ENCODE data around the gene GPR84. TPM values are rescaled to one million over a fixed set of nuclear protein-coding genes. Genes with fewer than 3 reads are reported as not detected.
A peak's percentile ranks its signal among the peaks of the same experiment; 100 is the strongest.

The GPR84 gene
- total and polyA plus RNA-seq, 2 of the 8 experiments (the other 6 are each of a cell fraction or from before 2014, with no cell fraction given) = 0.09 TPM; not detected in 1

GRCh38 chr12:54368709-54369596 lies 4.7 kb upstream of the GPR84 start:
- peaks cover 0 to 16% (median 12%) of the 10 kb centered on the region in 4 experiments; a peak in 6 of 7 replicates for H3K27me3 ChIP-seq (replicated peaks in 1 of 4; ENCODE audit: control insufficient read depth in 3 of 4, extremely low read depth in 1 of 4, insufficient read depth in 3 of 4, low read length in 3 of 4)
- no peak overlapping the region for H4K8ac ChIP-seq (ENCODE audit: extremely low read depth, insufficient read depth, low read length)
- peaks cover 8% of the 10 kb centered on the region for H3K23me2 ChIP-seq (ENCODE audit: low read depth, low read length)
- no peak overlapping the region for H2AK5ac ChIP-seq (ENCODE audit: low read depth, low read length)
- H3K14ac ChIP-seq (ENCODE audit: insufficient read length) = no peak overlapping the region
- H2BK20ac ChIP-seq (ENCODE audit: low read length) = no peak overlapping the region
- 17% methylated on average over 38 of the region's 40 CpGs; no CpG with 5 or more reads in 1 of the 2 experiments for WGBS, 2 experiments (ENCODE audit: extremely low coverage in 1 of 2, insufficient coverage in 1 of 2, insufficient read length in 1 of 2, insufficient replicate concordance in 2 of 2, low coverage in 1 of 2, low lambda C conversion rate in 2 of 2, missing lambda C conversion rate in 1 of 2)
- H4K5ac ChIP-seq (ENCODE audit: insufficient read length, low read depth, low read length) = no peak overlapping the region
- H4K91ac ChIP-seq (replicated peaks; ENCODE audit: insufficient read length, low read length) = no peak overlapping the region
- H3K9ac ChIP-seq (replicated peaks in 1 of 4; ENCODE audit: extremely low read depth in 1 of 4, low read depth in 3 of 4, low read length in 3 of 4) = no peak overlapping the region
- no peaks in the 10 kb centered on the region for H3K9me3 ChIP-seq (ENCODE audit: insufficient read depth in 2 of 2, low read depth in 1 of 2, low read length in 1 of 2)
- H3K4me1 ChIP-seq (replicated peaks in 1 of 4; ENCODE audit: control insufficient read depth in 3 of 4, insufficient read depth in 4 of 4, low read length in 3 of 4) = peaks cover 0 to 11% (median 6%) of the 10 kb centered on the region in 4 experiments; a peak in 5 of 7 replicates
- no peaks in the 10 kb centered on the region for H3K79me1 ChIP-seq (ENCODE audit: low read depth, low read length)
- ChIA-PET POLR2A (ENCODE audit: partially characterized antibody) (interaction anchor here (0.8 to 4.0 kb wide), 12 partner anchors 11 to 89 kb away, joined by 3 to 19 read pairs (median 4); partner anchors contain the start of genes CBX5 and HNRNPA1), CTCF (ENCODE audit: partially characterized antibody) (interaction anchor here (0.5 to 3.4 kb wide), 40 partner anchors 10 to 563 kb away, joined by 3 to 39 read pairs (median 4); partner anchors contain the start of genes NFE2 and ZNF385A)
- no peak for FAIRE-seq
- H3K4me3 ChIP-seq (ENCODE audit: extremely low read depth in 1 of 4, insufficient read depth in 2 of 4, low read depth in 3 of 4, low read length in 4 of 4) = peak overlapping the region; percentile 4 to 64 (median 17); a peak in 5 of 8 replicates
- no peak overlapping the region for H3K4ac ChIP-seq (replicated peaks; ENCODE audit: insufficient read length, low read depth, low read length)
- H2AFZ ChIP-seq (ENCODE audit: low read length) = no peak overlapping the region
- DNase-seq (ENCODE audit: low read depth in 1 of 2, low spot score in 2 of 2) = peak in 1 of 2 experiments; percentile 90
- H3K36me3 ChIP-seq (ENCODE audit: control insufficient read depth in 2 of 4, insufficient read depth in 4 of 4, low read length in 3 of 4) = peaks cover 0 to 3% (median 2%) of the 10 kb centered on the region in 4 experiments; a peak in 3 of 8 replicates
- H3K18ac ChIP-seq (ENCODE audit: extremely low read depth, low read length) = 0 out of 2 replicates have a peak overlapping the region, but pooled peaks have one; percentile 22
- no peak overlapping the region for H2BK120ac ChIP-seq (replicated peaks; ENCODE audit: low read depth, low read length)
- peak overlapping the region; percentile 64 to 74 for H3K4me2 ChIP-seq (ENCODE audit: insufficient read depth in 1 of 2, low read depth in 2 of 2, low read length in 2 of 2)
- H2BK12ac ChIP-seq (ENCODE audit: low read depth, low read length) = no peak overlapping the region
- no peak overlapping the region for H2BK5ac ChIP-seq (ENCODE audit: low read depth, low read length)
- no peaks in the 10 kb centered on the region for H3K79me2 ChIP-seq (ENCODE audit: control insufficient read depth in 1 of 2, insufficient read depth in 2 of 2, low read length in 2 of 2)
- H3K56ac ChIP-seq (replicated peaks; ENCODE audit: insufficient read length, low read depth, low read length) = no peak overlapping the region
- no peak overlapping the region for H3K27ac ChIP-seq (ENCODE audit: low read depth, low read length)
- H2BK15ac ChIP-seq (ENCODE audit: low read length) = no peak overlapping the region
- H4K20me1 ChIP-seq (replicated peaks in 1 of 2; ENCODE audit: control insufficient read depth in 1 of 2, insufficient read depth in 2 of 2, low read length in 2 of 2) = peaks cover 0 to 4% of the 10 kb centered on the region in 2 experiments
- no peak overlapping the region for H3K23ac ChIP-seq (ENCODE audit: insufficient read length)
- no peak for TF ChIP-seq ZNF274 (IDR thresholded peaks at IDR 0.05; ENCODE audit: borderline replicate concordance, extremely low read depth, low read length)
- no peak for TF ChIP-seq RBBP5 (IDR thresholded peaks at IDR 0.05; ENCODE audit: borderline replicate concordance, low read depth, low read length)
- no peak for TF ChIP-seq FOSL1 (IDR thresholded peaks at IDR 0.05; ENCODE audit: insufficient read depth, low read depth, low read length)
- TF ChIP-seq ASH2L (IDR thresholded peaks at IDR 0.05; ENCODE audit: low read length) = no peak
- TF ChIP-seq HDAC2 (IDR thresholded peaks at IDR 0.05; ENCODE audit: borderline replicate concordance in 1 of 2, low read depth in 2 of 2, low read length in 2 of 2) = 0 out of 4 replicates have a peak, but pooled peaks of 1 of the 2 experiments have one; percentile 7
- TF ChIP-seq JUND (IDR thresholded peaks at IDR 0.05; ENCODE audit: low read length) = no peak
- TF ChIP-seq SIX5 (IDR thresholded peaks at IDR 0.05; ENCODE audit: low read depth, low read length) = no peak
- no peak for TF ChIP-seq SP4 (IDR thresholded peaks at IDR 0.05; ENCODE audit: low read length)
- no peak for TF ChIP-seq POLR2AphosphoS5 (IDR thresholded peaks at IDR 0.05; ENCODE audit: low read depth, low read length)
- TF ChIP-seq EP300 (IDR thresholded peaks at IDR 0.05; ENCODE audit: borderline replicate concordance in 1 of 2, low read depth in 2 of 2, low read length in 2 of 2) = no peak
- TF ChIP-seq EZH2 (IDR thresholded peaks at IDR 0.05; ENCODE audit: low read depth, low read length, severe bottlenecking) = no peak

Data from H1 (cell line).